Endothelial cell (in vitro differentiated cells): ENCODE measurements around the gene PHACTR2. TPM values are rescaled to one million over a fixed set of nuclear protein-coding genes. Genes with fewer than 3 reads are reported as not detected.

ENCODE experiments used
- DNase-seq: peaks from one replicate; pipeline ENCODE4 v3.0.0; 2021; ENCODE audit warnings: low spot score
- H3K27ac Mint-ChIP-seq: one replicate; pipeline ENCODE4 v1.8.0; 2021; ENCODE audit warnings: mixed read lengths, inconsistent platforms; ENCODE audit not compliant: unreplicated experiment
- H3K27me3 Mint-ChIP-seq: one replicate; pipeline ENCODE4 v1.8.0; 2021; ENCODE audit warnings: mild to moderate bottlenecking, moderate library complexity, mixed read lengths, inconsistent platforms; ENCODE audit not compliant: unreplicated experiment
- H3K36me3 Mint-ChIP-seq: one replicate; pipeline ENCODE4 v1.8.0; 2021; ENCODE audit warnings: mild to moderate bottlenecking, low read depth, mixed read lengths, inconsistent platforms; ENCODE audit not compliant: unreplicated experiment
- H3K4me1 Mint-ChIP-seq: one replicate; pipeline ENCODE4 v1.8.0; 2021; ENCODE audit warnings: mild to moderate bottlenecking, mixed read lengths, inconsistent platforms; ENCODE audit not compliant: unreplicated experiment
- H3K4me3 Mint-ChIP-seq: one replicate; pipeline ENCODE4 v1.8.0; 2021; ENCODE audit warnings: mild to moderate bottlenecking, mixed read lengths, inconsistent platforms; ENCODE audit not compliant: unreplicated experiment
- H3K9me3 Mint-ChIP-seq: one replicate; pipeline ENCODE4 v1.8.0; 2021; ENCODE audit warnings: mixed read lengths, inconsistent platforms; ENCODE audit not compliant: unreplicated experiment
- total RNA-seq: library from RNA; stranded (reverse); fragmentation: NEBNext Ultra II Directional; extraction: Animal tissue kit (Norgen Biotek cat#: 25700); gene quantifications from one replicate; pipeline ENCODE4 v1.2.1, GENCODE V29; 2021; ENCODE audit not compliant: unreplicated experiment
- TF ChIP-seq, protein P1 (sequence below): fragments of 200-600 bp; sonication (generic); IDR thresholded peaks from one replicate; pipeline ENCODE4 v1.5.0; 2021; ENCODE audit warnings: antibody characterized with exemption; ENCODE audit not compliant: unreplicated experiment

The PHACTR2 gene
- total RNA-seq, 1 donor from 2014 or later: 181 TPM

DNA sequence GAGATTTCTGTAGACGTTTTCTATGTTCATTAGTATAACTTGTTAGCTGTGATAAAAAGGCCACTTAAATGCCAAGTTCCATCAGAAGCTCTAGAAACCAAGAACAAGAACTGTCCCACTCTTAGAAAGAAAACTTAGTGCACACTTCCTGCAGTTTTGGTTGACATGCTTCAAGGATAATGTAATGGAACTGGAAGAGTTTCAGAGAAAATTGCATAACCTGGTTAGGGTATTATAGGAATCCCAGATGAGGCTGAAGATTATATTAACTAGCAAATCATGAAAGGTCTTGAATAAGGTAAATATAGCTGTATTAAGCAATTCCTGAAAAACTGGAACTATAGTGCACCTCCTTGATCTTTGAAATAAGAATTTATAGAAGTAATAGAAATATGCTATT lies 1.8 kb upstream of the PHACTR2 start:
- no peak for DNase-seq
- peaks cover 3% of the 10 kb centered on the region for H3K27me3 Mint-ChIP-seq
- TF ChIP-seq, protein P1, sequence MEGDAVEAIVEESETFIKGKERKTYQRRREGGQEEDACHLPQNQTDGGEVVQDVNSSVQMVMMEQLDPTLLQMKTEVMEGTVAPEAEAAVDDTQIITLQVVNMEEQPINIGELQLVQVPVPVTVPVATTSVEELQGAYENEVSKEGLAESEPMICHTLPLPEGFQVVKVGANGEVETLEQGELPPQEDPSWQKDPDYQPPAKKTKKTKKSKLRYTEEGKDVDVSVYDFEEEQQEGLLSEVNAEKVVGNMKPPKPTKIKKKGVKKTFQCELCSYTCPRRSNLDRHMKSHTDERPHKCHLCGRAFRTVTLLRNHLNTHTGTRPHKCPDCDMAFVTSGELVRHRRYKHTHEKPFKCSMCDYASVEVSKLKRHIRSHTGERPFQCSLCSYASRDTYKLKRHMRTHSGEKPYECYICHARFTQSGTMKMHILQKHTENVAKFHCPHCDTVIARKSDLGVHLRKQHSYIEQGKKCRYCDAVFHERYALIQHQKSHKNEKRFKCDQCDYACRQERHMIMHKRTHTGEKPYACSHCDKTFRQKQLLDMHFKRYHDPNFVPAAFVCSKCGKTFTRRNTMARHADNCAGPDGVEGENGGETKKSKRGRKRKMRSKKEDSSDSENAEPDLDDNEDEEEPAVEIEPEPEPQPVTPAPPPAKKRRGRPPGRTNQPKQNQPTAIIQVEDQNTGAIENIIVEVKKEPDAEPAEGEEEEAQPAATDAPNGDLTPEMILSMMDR: no peak
- peaks cover 4% of the 10 kb centered on the region for H3K36me3 Mint-ChIP-seq
- H3K4me1 Mint-ChIP-seq: peaks cover 38% of the 10 kb centered on the region
- no peaks in the 10 kb centered on the region for H3K9me3 Mint-ChIP-seq
- H3K27ac Mint-ChIP-seq: no peak overlapping the region
- no peak overlapping the region for H3K4me3 Mint-ChIP-seq

DNA sequence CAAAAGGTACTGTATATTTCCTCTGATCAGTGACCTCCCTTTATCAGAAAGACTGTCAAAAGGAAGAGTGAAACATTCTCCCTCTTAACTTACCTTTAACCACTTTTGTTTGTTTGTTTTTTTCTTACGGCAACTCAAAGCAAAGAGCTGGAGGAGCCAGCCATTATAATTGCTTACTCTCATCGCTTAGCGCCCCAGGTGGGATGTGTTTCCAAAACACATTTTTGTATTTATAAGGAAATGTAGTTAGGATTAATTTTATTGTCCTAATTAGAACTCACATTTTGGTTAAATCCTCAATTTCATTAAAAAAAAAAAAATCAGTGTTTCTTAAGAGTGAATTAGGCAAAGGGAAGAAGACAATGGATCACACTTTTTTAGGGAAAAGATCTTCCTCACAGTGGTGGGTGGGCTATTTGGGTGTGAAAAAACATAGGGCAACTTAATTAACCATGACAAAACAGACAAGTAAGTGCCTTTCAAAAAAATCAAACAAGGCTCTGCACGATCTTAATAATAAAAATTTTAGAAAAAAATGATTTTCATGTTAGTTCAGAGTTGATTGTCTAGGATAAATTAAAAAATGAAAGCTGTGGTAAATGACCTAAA lies 1.2 kb upstream of the PHACTR2 start:
- Mint-ChIP-seq H3K4me1 (peaks cover 43% of the 10 kb centered on the region), H3K9me3 (no peaks in the 10 kb centered on the region), H3K36me3 (no peaks in the 10 kb centered on the region), H3K27ac (peak overlapping the region; percentile 77), H3K27me3 (no peaks in the 10 kb centered on the region), H3K4me3 (no peak overlapping the region)
- DNase-seq: no peak
- TF ChIP-seq, protein P1: no peak

DNA sequence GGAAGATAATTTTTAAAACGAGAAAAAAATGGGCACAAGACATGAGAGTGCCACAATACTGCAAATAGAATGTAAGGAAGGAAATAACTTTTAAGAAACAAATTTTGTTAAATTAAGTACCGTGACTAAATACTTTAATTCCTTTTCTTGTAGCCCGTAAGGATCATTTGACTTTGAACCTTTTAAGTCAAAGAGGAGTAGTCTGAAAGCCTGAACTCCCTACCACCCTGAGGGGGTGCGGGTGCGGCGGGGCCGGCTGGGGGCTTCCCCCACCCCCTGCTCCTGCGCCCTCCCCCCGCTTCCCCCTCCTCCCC lies 231 bp upstream of the PHACTR2 start:
- H3K9me3 Mint-ChIP-seq: no peaks in the 10 kb centered on the region
- no peaks in the 10 kb centered on the region for H3K36me3 Mint-ChIP-seq
- H3K27me3 Mint-ChIP-seq: no peaks in the 10 kb centered on the region
- no peak for DNase-seq
- peaks cover 46% of the 10 kb centered on the region for H3K4me1 Mint-ChIP-seq
- peak overlapping the region; percentile 52 for H3K27ac Mint-ChIP-seq
- TF ChIP-seq, protein P1: no peak
- H3K4me3 Mint-ChIP-seq: peak overlapping the region; percentile 59

DNA sequence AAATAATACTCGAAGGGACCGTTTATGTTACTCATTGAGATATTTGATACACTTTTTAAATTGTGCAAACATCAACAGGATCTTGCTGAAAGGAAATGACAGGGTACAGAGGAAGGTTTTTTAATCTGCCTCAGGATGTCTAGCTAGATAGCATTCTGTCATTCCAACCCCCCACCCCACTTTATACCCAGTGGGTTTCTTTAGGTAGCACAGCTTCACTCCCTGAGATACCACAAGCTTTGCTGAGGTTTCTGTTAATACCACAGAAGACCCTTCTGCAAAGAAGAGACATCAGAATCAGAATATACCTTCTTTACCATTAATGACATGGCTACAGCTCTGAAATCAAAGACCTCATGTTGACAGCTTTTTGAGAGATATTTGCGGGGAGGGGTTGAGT lies 1.3 kb downstream of the PHACTR2 start:
- peak overlapping the region; percentile 95 for H3K27ac Mint-ChIP-seq
- H3K27me3 Mint-ChIP-seq: no peaks in the 10 kb centered on the region
- H3K36me3 Mint-ChIP-seq: peaks cover 7% of the 10 kb centered on the region
- TF ChIP-seq, protein P1: no peak
- no peak for DNase-seq
- no peaks in the 10 kb centered on the region for H3K9me3 Mint-ChIP-seq
- H3K4me1 Mint-ChIP-seq: peaks cover 40% of the 10 kb centered on the region
- peak overlapping the region; percentile 95 for H3K4me3 Mint-ChIP-seq

DNA sequence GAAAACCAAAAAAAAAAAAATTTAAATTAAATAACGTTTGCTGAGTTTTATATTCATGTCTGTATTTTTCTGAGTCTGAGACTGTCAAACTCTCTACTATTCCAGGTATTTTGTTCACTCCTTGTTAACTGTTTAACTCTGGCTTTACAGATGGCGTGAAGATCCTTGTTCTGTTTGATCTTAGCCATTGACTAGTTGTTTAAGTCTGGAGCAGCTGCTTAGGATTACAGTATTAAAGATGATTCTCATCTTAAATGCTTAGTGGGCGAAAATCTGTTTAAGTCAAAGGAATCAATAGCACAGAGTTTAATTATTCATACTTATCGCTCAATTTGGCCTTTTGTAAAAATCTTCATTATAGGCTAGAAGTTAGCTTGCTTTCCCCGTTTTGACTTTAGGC lies 2.4 kb downstream of the PHACTR2 start:
- H3K4me1 Mint-ChIP-seq: peaks cover 35% of the 10 kb centered on the region
- H3K9me3 Mint-ChIP-seq: no peaks in the 10 kb centered on the region
- peak overlapping the region; percentile 95 for H3K4me3 Mint-ChIP-seq
- TF ChIP-seq, protein P1: no peak
- no peak for DNase-seq
- H3K27ac Mint-ChIP-seq: peak overlapping the region; percentile 45
- peaks cover 14% of the 10 kb centered on the region for H3K36me3 Mint-ChIP-seq
- H3K27me3 Mint-ChIP-seq: no peaks in the 10 kb centered on the region
